Skin epidermis (tissue), 12 donors: Measurements from ENCODE around the gene FBLIM1.
A peak's percentile ranks its signal among the peaks of the same experiment; 100 is the strongest.

Experiments used
- H3K27ac ChIP-seq, 21 experiments: fragments of 200-600 bp; sonication (generic) in 11 of 21; one replicate each; pipeline ENCODE4 v1.5.0; 2020; ENCODE audit warnings: mild to moderate bottlenecking in 3 of 21, inconsistent platforms in 2 of 21, moderate library complexity in 2 of 21
- H3K4me3 ChIP-seq, 7 experiments: fragments of 200-600 bp; sonication (generic) in 2 of 7; one replicate each; pipeline ENCODE4 v1.5.0; 2020; ENCODE audit warnings: inconsistent platforms in 2 of 7, mild to moderate bottlenecking in 2 of 7, moderate library complexity in 1 of 7

FBLIM1 gene

GRCh38 chr1:15835205-15835740, 76.7 kb downstream of the FBLIM1 start:
- H3K27ac ChIP-seq: peak overlapping the region; percentile 86 to 100 (median 99)
- peak overlapping the region; percentile 51 to 81 (median 66) for H3K4me3 ChIP-seq

- Histone ChIP-seq H3K27ac (peak overlapping the region; percentile 86 to 100 (median 99)), H3K4me3 (peak overlapping the region; percentile 51 to 81 (median 66))
These were observed 77.3 kb downstream of the FBLIM1 start for GRCh38 chr1:15835741-15836510.
